NCI-H128 (cell line): Measurements from ENCODE around the gene CXCR2.

Experiments
- DNase-seq: peaks from one replicate; lab custom pipeline; 2025; ENCODE audit not compliant: unreplicated experiment; lab: John Stamatoyannopoulos, UW

The CXCR2 gene

GRCh38 chr2:218180467-218181114, 54.8 kb downstream of the CXCR2 start:
- DNase-seq = no peak

- DNase-seq = no peak
Measured at GRCh38 chr2:218184331-218184730, 58.5 kb downstream of the CXCR2 start.

GRCh38 chr2:218186355-218186766, 60.5 kb downstream of the CXCR2 start:
- no peak for DNase-seq
